Kidney (tissue), 14 donors: ENCODE data around the gene GABRB1. TPM values are rescaled to one million over a fixed set of nuclear protein-coding genes. Genes with fewer than 3 reads are reported as not detected.

Source experiments
- DNase-seq, 5 donors: peaks; one replicate each; pipeline ENCODE4 v3.0.0-alpha.2; 2013 to 2020
- FAIRE-seq: peaks from 2 replicates; lab custom pipeline; 2012; peaks lifted over from hg19 to GRCh38; lab: Jason Lieb, UNC
- H3K27ac ChIP-seq, 2 donors: one replicate each; pipeline ENCODE4 v1.7.0; 2013; ENCODE audit warnings: low read depth in 2 of 2, low read length in 2 of 2, inconsistent platforms in 1 of 2
- H3K27me3 ChIP-seq: one replicate; pipeline ENCODE4 v1.7.1; 2013; ENCODE audit warnings: low read length, inconsistent platforms; ENCODE audit not compliant: control insufficient read depth, insufficient read depth
- H3K36me3 ChIP-seq, 3 donors: one replicate each; pipeline versions ENCODE4 v1.7.0 to v1.7.1; 2013; ENCODE audit warnings: low read length in 3 of 3, control low read depth in 1 of 3, inconsistent platforms in 1 of 3; ENCODE audit not compliant: insufficient read depth in 3 of 3, control insufficient read depth in 2 of 3
- H3K4me1 ChIP-seq, 3 donors: one replicate each; pipeline versions ENCODE4 v1.7.0 to v1.7.1; 2013; ENCODE audit warnings: low read length in 3 of 3, inconsistent platforms in 1 of 3, low read depth in 1 of 3; ENCODE audit not compliant: control insufficient read depth in 2 of 3, insufficient read depth in 2 of 3
- H3K4me3 ChIP-seq, 3 donors: one replicate each; pipeline versions ENCODE4 v1.7.0 to v1.8.1; 2013; ENCODE audit warnings: low read length in 3 of 3, control low read depth in 1 of 3, inconsistent platforms in 1 of 3
- H3K9ac ChIP-seq, 3 donors: one replicate each; pipeline versions ENCODE4 v1.7.0 to v1.7.1; 2013; ENCODE audit warnings: low read length in 3 of 3, control low read depth in 1 of 3, inconsistent platforms in 1 of 3
- H3K9me3 ChIP-seq, 3 donors: one replicate each; pipeline versions ENCODE4 v1.7.0 to v1.7.1; 2013; ENCODE audit warnings: low read length in 3 of 3, control low read depth in 1 of 3, inconsistent platforms in 1 of 3; ENCODE audit not compliant: control insufficient read depth in 2 of 3, insufficient read depth in 1 of 3
- intact Hi-C: fragments of 100-400 bp; cut with DNase I; formaldehyde crosslinking; loops from one replicate; pipeline ENCODE4 v1.11.1; 2022
- polyA plus RNA-seq: library from polyadenylated mRNA; stranded (reverse); fragments of 350-450 nt; fragmentation: Illumina TruSeq; extraction: RNeasy Lipid Tissue Mini Kit (QIAGEN cat#74804); gene quantifications from one replicate; pipeline ENCODE4 v1.2.3, GENCODE V29; 2014; ENCODE audit warnings: low read depth, low replicate concordance; ENCODE audit not compliant: insufficient read depth
- total RNA-seq: library from RNA; stranded (reverse); fragmentation: NEBNext Ultra II Directional; extraction: Animal tissue kit (Norgen Biotek cat#: 25700); gene quantifications from one replicate; pipeline ENCODE4 v1.2.1, GENCODE V29; 2021
- TF ChIP-seq, protein P1 (sequence below): IDR thresholded peaks from 3 replicates; pipeline ENCODE4 v1.5.1; 2012; ENCODE audit warnings: mild to moderate bottlenecking, moderate library complexity, borderline replicate concordance; ENCODE audit not compliant: insufficient read depth; ENCODE audit errors: extremely low read depth
- donor health status: control.
- donor health status: control.
- donor health status: control.
- donor health status: control.
- donor health status: control.
- donor health status: DM: yes; HTN: yes; CAD: no.
- donor health status: Normal renal cell carcinoma (clear cell type).

GABRB1 gene
- total and polyA plus RNA-seq, 2 donors from 2014 or later = 0.79 to 0.82 TPM

DNA sequence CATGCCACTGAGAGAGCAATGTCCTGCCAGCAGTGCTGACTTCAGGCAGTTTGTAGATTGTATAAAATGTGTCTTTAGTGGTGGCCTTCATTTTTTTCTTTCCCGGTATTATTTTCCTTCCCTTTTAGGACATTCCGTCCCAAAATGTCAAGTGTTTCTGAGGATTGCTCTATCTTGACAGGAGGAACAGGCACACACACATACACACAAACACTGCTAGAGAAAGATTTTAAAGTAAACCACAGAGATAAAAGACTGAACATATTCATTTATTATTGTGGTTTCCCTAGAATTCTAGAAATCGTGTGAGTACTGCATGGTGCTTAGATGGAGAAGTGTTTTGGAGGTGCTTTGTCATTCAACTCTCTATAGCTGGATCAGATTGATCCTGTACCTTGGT is 111.9 kb downstream of the GABRB1 start:
- Histone ChIP-seq H3K27me3 (no peaks in the 10 kb centered on the region), H3K4me3 (no peak overlapping the region), H3K4me1 (no peaks in the 10 kb centered on the region), H3K9ac (no peak overlapping the region), H3K27ac (no peak overlapping the region), H3K9me3 (no peaks in the 10 kb centered on the region), H3K36me3 (no peaks in the 10 kb centered on the region)
- FAIRE-seq (no peak), DNase-seq (no peak)
- intact Hi-C loops = no loop called here
- TF ChIP-seq, protein P1, sequence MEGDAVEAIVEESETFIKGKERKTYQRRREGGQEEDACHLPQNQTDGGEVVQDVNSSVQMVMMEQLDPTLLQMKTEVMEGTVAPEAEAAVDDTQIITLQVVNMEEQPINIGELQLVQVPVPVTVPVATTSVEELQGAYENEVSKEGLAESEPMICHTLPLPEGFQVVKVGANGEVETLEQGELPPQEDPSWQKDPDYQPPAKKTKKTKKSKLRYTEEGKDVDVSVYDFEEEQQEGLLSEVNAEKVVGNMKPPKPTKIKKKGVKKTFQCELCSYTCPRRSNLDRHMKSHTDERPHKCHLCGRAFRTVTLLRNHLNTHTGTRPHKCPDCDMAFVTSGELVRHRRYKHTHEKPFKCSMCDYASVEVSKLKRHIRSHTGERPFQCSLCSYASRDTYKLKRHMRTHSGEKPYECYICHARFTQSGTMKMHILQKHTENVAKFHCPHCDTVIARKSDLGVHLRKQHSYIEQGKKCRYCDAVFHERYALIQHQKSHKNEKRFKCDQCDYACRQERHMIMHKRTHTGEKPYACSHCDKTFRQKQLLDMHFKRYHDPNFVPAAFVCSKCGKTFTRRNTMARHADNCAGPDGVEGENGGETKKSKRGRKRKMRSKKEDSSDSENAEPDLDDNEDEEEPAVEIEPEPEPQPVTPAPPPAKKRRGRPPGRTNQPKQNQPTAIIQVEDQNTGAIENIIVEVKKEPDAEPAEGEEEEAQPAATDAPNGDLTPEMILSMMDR = no peak

DNA sequence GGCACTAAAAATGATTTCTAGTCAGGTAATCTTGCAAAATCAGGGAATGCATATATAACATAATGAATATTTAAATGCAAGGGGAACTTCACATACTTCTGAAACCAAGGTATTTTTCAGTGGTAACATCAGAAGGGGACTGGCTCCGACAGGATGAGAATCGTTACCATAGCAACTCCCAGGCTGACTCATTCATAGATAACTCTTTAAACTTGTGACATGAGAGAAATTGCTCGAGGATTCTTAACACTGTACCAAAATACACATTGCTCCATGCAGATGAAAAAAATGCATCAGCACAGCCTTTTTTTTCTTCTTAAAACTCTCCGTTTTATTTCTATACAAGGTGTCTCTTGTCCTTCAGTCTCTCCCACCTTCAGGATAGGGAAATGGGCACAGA is 114.3 kb downstream of the GABRB1 start:
- no peak overlapping the region for H3K4me3 ChIP-seq
- TF ChIP-seq, protein P1 = no peak
- no peaks in the 10 kb centered on the region for H3K36me3 ChIP-seq
- no peaks in the 10 kb centered on the region for H3K27me3 ChIP-seq
- FAIRE-seq (no peak), DNase-seq (peak in 1 of 5 donors; percentile 1)
- H3K27ac ChIP-seq = no peak overlapping the region
- H3K9me3 ChIP-seq = no peaks in the 10 kb centered on the region
- H3K9ac ChIP-seq = no peak overlapping the region
- no peaks in the 10 kb centered on the region for H3K4me1 ChIP-seq
- intact Hi-C loops = no loop called here

DNA sequence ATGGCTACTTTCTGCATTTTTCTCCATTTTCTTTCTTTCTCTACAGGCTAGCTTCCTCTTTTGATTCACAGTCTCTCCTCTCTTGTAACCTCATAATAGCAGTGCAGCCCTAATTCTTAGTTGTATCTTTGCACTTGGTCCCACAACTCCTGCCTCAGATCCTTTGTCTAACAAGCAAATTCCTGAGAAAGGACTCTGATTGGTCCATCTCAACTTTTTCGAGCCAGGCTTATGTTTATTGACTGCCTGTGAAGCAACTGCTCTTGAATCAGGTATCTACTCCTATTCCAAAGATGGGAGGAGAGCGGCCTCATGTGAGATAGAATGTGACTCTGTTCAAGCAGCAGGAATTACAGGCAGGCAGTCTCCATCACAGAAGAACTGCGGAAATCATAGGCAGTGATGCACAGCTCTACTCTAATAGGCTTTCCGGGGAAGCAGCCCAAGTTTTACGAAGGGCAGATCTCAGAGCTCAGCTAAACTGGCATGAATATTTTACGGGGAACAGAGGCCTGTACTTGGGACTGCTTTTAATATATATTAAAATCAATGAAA is 123.5 kb downstream of the GABRB1 start:
- no peak overlapping the region for H3K9ac ChIP-seq
- no peak overlapping the region for H3K4me3 ChIP-seq
- H3K36me3 ChIP-seq = no peaks in the 10 kb centered on the region
- H3K4me1 ChIP-seq = no peaks in the 10 kb centered on the region
- peak in 1 of 5 donors; percentile 0 for DNase-seq
- no peak overlapping the region for H3K27ac ChIP-seq
- H3K9me3 ChIP-seq = peaks cover 0 to 2% (median 0%) of the 10 kb centered on the region in 3 donors
- TF ChIP-seq, protein P1 = no peak
- no peak for FAIRE-seq
- intact Hi-C loops = no loop called here
- H3K27me3 ChIP-seq = no peaks in the 10 kb centered on the region

DNA sequence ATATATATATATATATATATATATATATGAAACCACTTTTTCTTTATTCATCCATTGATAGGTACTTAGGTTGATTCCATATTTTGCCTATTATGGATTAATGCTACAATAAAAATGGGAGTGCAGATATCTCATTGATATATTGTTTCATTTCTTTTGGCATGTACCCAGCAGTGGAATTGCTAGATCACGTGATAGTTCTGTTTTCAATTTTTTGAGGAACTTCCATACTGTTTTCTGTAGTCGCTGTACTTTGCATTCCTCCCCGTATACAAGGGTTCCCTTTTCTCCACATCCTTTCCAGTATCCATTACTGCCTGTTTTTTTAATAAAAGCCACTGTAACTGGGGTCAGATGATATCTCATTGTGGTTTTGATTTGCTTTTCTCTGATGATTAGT is 124.6 kb downstream of the GABRB1 start:
- Histone ChIP-seq H3K27ac (no peak overlapping the region), H3K4me1 (no peaks in the 10 kb centered on the region), H3K9ac (no peak overlapping the region), H3K36me3 (no peaks in the 10 kb centered on the region), H3K27me3 (no peaks in the 10 kb centered on the region), H3K9me3 (peaks cover 0 to 2% (median 0%) of the 10 kb centered on the region in 3 donors), H3K4me3 (no peak overlapping the region)
- TF ChIP-seq, protein P1 = no peak
- no peak for FAIRE-seq
- intact Hi-C loops = no loop called here
- no peak for DNase-seq
